Psoas muscle (tissue), 8 donors: ENCODE data around the gene BRD4. TPM values are rescaled to one million over a fixed set of nuclear protein-coding genes. Genes with fewer than 3 reads are reported as not detected.

Experiments used
- ATAC-seq, 4 donors: fragments of 200-7000 bp; cut with Tn5 transposase; one replicate each; pipeline ENCODE4 v1.9.1; 2020; ENCODE audit warnings: moderate library complexity in 3 of 4, mild to moderate bottlenecking in 2 of 4
- DNase-seq, 2 donors: peaks; one replicate each; pipeline ENCODE4 v3.0.0-alpha.2; 2020
- H3K27ac ChIP-seq: fragments of 200-600 bp; one replicate; pipeline ENCODE4 v1.8.0; 2022
- H3K27me3 ChIP-seq, 3 donors: fragments of 200-600 bp in 1 of 3; one replicate each; pipeline versions ENCODE4 v1.6.1 to v1.8.0; 2013 to 2022; ENCODE audit warnings: low read length in 2 of 3, mild to moderate bottlenecking in 2 of 3, moderate library complexity in 1 of 3; ENCODE audit not compliant: insufficient read depth in 3 of 3
- H3K36me3 ChIP-seq, 2 donors: fragments of 200-600 bp in 1 of 2; one replicate each; pipeline versions ENCODE4 v1.6.1 to v1.8.0; 2013 to 2022; ENCODE audit warnings: low read depth in 1 of 2, mild to moderate bottlenecking in 1 of 2, moderate library complexity in 1 of 2; ENCODE audit not compliant: insufficient read depth in 1 of 2
- H3K4me1 ChIP-seq: fragments of 200-600 bp; one replicate; pipeline ENCODE4 v1.8.0; 2022
- H3K4me3 ChIP-seq: fragments of 200-600 bp; one replicate; pipeline ENCODE4 v1.8.0; 2022; ENCODE audit warnings: mild to moderate bottlenecking
- H3K9me3 ChIP-seq: fragments of 200-600 bp; one replicate; pipeline ENCODE4 v1.8.0; 2022
- CTCF ChIP-seq: fragments of 200-600 bp; IDR thresholded peaks from one replicate; pipeline ENCODE4 v1.8.0; 2022; ENCODE audit warnings: antibody characterized with exemption
- WGBS, 3 donors: extraction: QIAGEN DNeasy Blood & Tissue Kit; methylation state at CpG; one replicate each; pipeline versions ENCODE4 v1.1.6 to v1.1.7; 2013; 5-methylcytosine and 5-hydroxymethylcytosine counted together
- intact Hi-C, 2 donors: fragments of 100-400 bp; cut with DNase I; formaldehyde crosslinking; loops; one replicate each; pipeline versions ENCODE4 v1.11.0 to v1.14.2; 2022
- polyA plus RNA-seq, 3 donors: library from polyadenylated mRNA; stranded (reverse); fragments of 200-250 nt; gene quantifications; one replicate each; pipeline ENCODE4 v1.2.3, GENCODE V29; 2013
- total RNA-seq, 4 donors: library from RNA; stranded (reverse); fragmentation: NEBNext Ultra II Directional in 2 of 4; extraction: Animal tissue kit (Norgen Biotek cat#: 25700) in 2 of 4; gene quantifications; one replicate each; pipeline versions ENCODE4 v1.2.1 to v1.2.4, GENCODE V29; 2021 to 2023
- donor health status: healthy with polysubstance abuse.
- donor health status: DM: no; HTN: no; CAD: no; lungs with moderate emphysema.
- donor health status: Bipolar disorder and iron deficiency.
- donor health status: healthy.
- donor health status: DM: yes; HTN: yes; CAD: no.
- donor health status: DM: no; HTN: no; CAD: no.
- donor health status: DM: no; HTN: no; CAD: no.
- donor health status: DM: yes; HTN: yes; CAD: no.

The BRD4 gene
- total and polyA plus RNA-seq, 7 donors, result 42.6 to 120 (median 98.6) TPM

GRCh38 chr19:15253061-15253460 is 79.3 kb downstream of the BRD4 start:
- H3K4me3 ChIP-seq, result no peak overlapping the region
- TF ChIP-seq CTCF, result no peak
- peaks cover 57% of the 10 kb centered on the region for H3K4me1 ChIP-seq
- peak overlapping the region; percentile 91 for H3K27ac ChIP-seq
- no peaks in the 10 kb centered on the region for H3K27me3 ChIP-seq
- DNase-seq, result no peak
- H3K9me3 ChIP-seq, result no peaks in the 10 kb centered on the region
- WGBS, 3 donors, result 41 to 64% (median 52%) methylated on average over 7 of the region's 7 CpGs
- peaks cover 8 to 64% of the 10 kb centered on the region in 2 donors for H3K36me3 ChIP-seq
- intact Hi-C loops, result loop anchor here (5.0 to 10.0 kb wide), 2 partner anchors 76 to 182 kb away; no protein-coding TSS in a partner anchor
- ATAC-seq, result no peak

- H3K36me3 ChIP-seq, result peaks cover 8 to 59% of the 10 kb centered on the region in 2 donors
- DNase-seq (peak in 1 of 2 donors; percentile 70), ATAC-seq (peak; percentile 4 to 24 (median 6))
- H3K9me3 ChIP-seq, result no peaks in the 10 kb centered on the region
- H3K4me1 ChIP-seq, result peaks cover 62% of the 10 kb centered on the region
- peak; percentile 44 for TF ChIP-seq CTCF
- 26 to 42% (median 30%) methylated on average over 9 of the region's 9 CpGs for WGBS, 3 donors
- intact Hi-C loops, result loop anchor here (5.0 to 10.0 kb wide), 2 partner anchors 75 to 182 kb away; no protein-coding TSS in a partner anchor
- H3K27me3 ChIP-seq, result no peaks in the 10 kb centered on the region
- peak overlapping the region; percentile 91 for H3K27ac ChIP-seq
- peak overlapping the region; percentile 36 for H3K4me3 ChIP-seq
These were observed 79.8 kb downstream of the BRD4 start for GRCh38 chr19:15252398-15253018.

GRCh38 chr19:15251749-15252397 is 80.5 kb downstream of the BRD4 start:
- Histone ChIP-seq H3K27me3 (no peaks in the 10 kb centered on the region), H3K9me3 (no peaks in the 10 kb centered on the region), H3K36me3 (peaks cover 8 to 58% of the 10 kb centered on the region in 2 donors), H3K4me1 (peaks cover 69% of the 10 kb centered on the region), H3K4me3 (peak overlapping the region; percentile 36), H3K27ac (peak overlapping the region; percentile 91)
- peak; percentile 54 for TF ChIP-seq CTCF
- ATAC-seq (peak; percentile 81 to 86 (median 84)), DNase-seq (peak; percentile 88 to 95)
- 7 to 15% (median 12%) methylated on average over 14 of the region's 14 CpGs for WGBS, 3 donors
- intact Hi-C loops, result loop anchor here (2.0 to 10.0 kb wide), 4 partner anchors 73 to 199 kb away; no protein-coding TSS in a partner anchor

GRCh38 chr19:15251010-15251748 is 81.2 kb downstream of the BRD4 start:
- H3K4me1 ChIP-seq, result peaks cover 76% of the 10 kb centered on the region
- 10 to 16% (median 12%) methylated on average over 18 to 24 of the region's 24 CpGs for WGBS, 3 donors

More at GRCh38 chr19:15251010-15251748, 81.2 kb downstream of the BRD4 start:
- TF ChIP-seq CTCF, result no peak
- Histone ChIP-seq H3K27me3 (no peaks in the 10 kb centered on the region), H3K4me3 (peak overlapping the region; percentile 36), H3K36me3 (peaks cover 8 to 55% of the 10 kb centered on the region in 2 donors), H3K27ac (peak overlapping the region; percentile 91), H3K9me3 (no peaks in the 10 kb centered on the region)
- ATAC-seq, result peak; percentile 41 to 63 (median 54)
- DNase-seq, result peak; percentile 57 to 72
- intact Hi-C loops, result loop anchor here (2.0 to 10.0 kb wide), 4 partner anchors 72 to 200 kb away; no protein-coding TSS in a partner anchor
